ENCODE data around the gene TLCD5.

DNA sequence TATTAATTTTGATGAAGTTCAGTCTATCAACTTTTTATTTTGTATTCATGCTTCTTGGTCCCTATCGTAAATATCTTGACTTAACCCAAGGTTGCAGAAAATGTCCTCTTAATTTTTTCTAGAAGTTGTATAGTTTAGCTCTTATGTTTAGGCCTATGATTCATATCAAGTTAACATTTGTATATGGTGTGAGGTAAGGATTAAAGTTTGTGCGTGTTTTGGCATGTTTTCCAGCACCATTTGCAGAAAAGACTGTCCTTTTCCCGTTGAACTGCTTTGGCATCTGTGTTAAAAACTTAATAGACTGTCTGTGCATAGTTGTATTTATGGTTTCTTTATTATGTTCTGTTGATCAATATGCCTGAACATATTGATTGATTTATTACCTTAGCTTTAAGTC lies 53.4 kb downstream of the TLCD5 start:
- TF ChIP-seq, protein P1, sequence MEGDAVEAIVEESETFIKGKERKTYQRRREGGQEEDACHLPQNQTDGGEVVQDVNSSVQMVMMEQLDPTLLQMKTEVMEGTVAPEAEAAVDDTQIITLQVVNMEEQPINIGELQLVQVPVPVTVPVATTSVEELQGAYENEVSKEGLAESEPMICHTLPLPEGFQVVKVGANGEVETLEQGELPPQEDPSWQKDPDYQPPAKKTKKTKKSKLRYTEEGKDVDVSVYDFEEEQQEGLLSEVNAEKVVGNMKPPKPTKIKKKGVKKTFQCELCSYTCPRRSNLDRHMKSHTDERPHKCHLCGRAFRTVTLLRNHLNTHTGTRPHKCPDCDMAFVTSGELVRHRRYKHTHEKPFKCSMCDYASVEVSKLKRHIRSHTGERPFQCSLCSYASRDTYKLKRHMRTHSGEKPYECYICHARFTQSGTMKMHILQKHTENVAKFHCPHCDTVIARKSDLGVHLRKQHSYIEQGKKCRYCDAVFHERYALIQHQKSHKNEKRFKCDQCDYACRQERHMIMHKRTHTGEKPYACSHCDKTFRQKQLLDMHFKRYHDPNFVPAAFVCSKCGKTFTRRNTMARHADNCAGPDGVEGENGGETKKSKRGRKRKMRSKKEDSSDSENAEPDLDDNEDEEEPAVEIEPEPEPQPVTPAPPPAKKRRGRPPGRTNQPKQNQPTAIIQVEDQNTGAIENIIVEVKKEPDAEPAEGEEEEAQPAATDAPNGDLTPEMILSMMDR (IDR thresholded peaks at IDR 0.05): no peak
- TF ChIP-seq EZH2 (IDR thresholded peaks at IDR 0.05; ENCODE audit: borderline replicate concordance, insufficient read depth, low read depth, low read length, poor library complexity, severe bottlenecking): no peak

Measured in B cell (primary cell).